ENCODE results near the gene MAP3K5. TPM values are rescaled to one million over a fixed set of nuclear protein-coding genes. Genes with fewer than 3 reads are reported as not detected.
A peak's percentile ranks its signal among the peaks of the same experiment; 100 is the strongest.

Gene MAP3K5
- total and polyA plus RNA-seq, 9 of the 15 experiments (the other 6 are each of a cell fraction or from before 2014, with no cell fraction given): 2.2 to 13.0 (median 9.9) TPM

DNA sequence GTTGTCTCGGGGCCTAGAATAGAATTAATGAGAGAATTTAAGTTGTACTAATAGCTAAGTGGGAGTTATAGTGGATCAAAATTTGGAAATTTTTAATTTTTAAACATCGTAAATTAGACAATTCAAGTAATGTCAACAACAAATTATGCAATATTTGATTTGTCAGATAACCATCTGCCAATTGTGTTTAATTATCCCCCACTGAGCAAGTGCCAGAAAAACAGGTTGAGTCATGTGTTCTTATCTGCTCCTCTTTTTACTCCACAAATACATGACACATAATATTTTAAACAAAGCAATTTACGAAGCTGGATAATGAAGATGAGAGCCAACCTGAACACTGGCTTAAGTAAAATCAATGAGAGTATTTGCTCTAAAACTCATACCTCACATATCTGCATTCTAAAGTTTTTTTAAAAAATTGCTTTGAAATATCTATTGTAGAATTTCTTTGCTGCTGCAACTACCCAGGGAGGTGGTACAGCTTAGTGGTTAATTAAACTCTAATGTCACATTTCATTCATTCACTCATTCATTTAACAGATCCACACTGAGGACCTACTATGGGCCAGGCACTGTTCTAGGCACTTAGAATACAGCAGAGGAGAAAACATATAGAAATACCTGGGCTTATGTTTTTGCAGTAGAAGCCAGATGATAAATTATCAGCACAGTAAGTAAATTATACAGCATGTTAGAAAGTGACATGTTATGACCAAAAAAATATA, 184.9 kb downstream of the MAP3K5 start:
- no peak overlapping the region for H3K27ac ChIP-seq (ENCODE audit: extremely low read depth, low read depth, low read length)
- no peak overlapping the region for H2AFZ ChIP-seq (ENCODE audit: low read depth, low read length)
- H3K9ac ChIP-seq (ENCODE audit: insufficient read depth in 1 of 2, low read depth in 2 of 2, low read length in 2 of 2): no peak overlapping the region
- ChIA-PET POLR2A (interaction anchor here (1.0 kb wide), 1 partner anchor 48 kb away, joined by 3 read pairs; no protein-coding TSS in a partner anchor), CTCF (ENCODE audit: low intra/inter-chr PET ratio) (interaction anchor here (0.6 to 1.3 kb wide), 5 partner anchors 37 to 1034 kb away, joined by 3 to 4 read pairs (median 3); partner anchors contain the start of gene MAP3K5)
- H3K9me1 ChIP-seq (ENCODE audit: control insufficient read depth, insufficient read depth, low read length): no peaks in the 10 kb centered on the region
- H3K36me3 ChIP-seq (ENCODE audit: control insufficient read depth, insufficient read depth, low read length): peaks cover 22% of the 10 kb centered on the region; the same call in 2 of the 3 replicates
- no peaks in the 10 kb centered on the region for H3K27me3 ChIP-seq (ENCODE audit: control insufficient read depth in 2 of 2, insufficient read depth in 2 of 2, low read length in 2 of 2)
- FAIRE-seq (no peak), ATAC-seq (no peak), DNase-seq (ENCODE audit: extremely low read depth in 1 of 4, low spot score in 3 of 4) (peak in 2 of 4 experiments; percentile 21 to 27)
- H3K4me2 ChIP-seq (ENCODE audit: insufficient read depth, low read length): no peak overlapping the region
- intact Hi-C loops (cut with micrococcal nuclease): no loop called here
- no peak overlapping the region for H3K4me3 ChIP-seq
- in situ Hi-C loops (cut with MboI): no loop called here
- 43% methylated on average over 3 of the region's 3 CpGs for WGBS (ENCODE audit: insufficient coverage, low coverage, missing lambda C conversion rate)
- no peaks in the 10 kb centered on the region for H3K79me2 ChIP-seq (ENCODE audit: control insufficient read depth, insufficient read depth, low read length)
- H3K9me3 ChIP-seq (replicated peaks; ENCODE audit: control insufficient read depth, insufficient read depth, low read depth, low read length): no peaks in the 10 kb centered on the region
- H4K20me1 ChIP-seq (replicated peaks; ENCODE audit: control insufficient read depth, insufficient read depth, low read length): no peaks in the 10 kb centered on the region
- no TSS peak for BruUV-seq (replicated peaks)
- H3K4me1 ChIP-seq (replicated peaks in 1 of 2; ENCODE audit: control insufficient read depth in 2 of 2, insufficient read depth in 2 of 2, low read length in 2 of 2): peaks cover 10 to 36% of the 10 kb centered on the region in 2 experiments
- TF ChIP-seq NR2F6 (CRISPR knock-in tag; IDR thresholded peaks at IDR 0.05) (no peak), MEIS2 (IDR thresholded peaks at IDR 0.05; ENCODE audit: partially characterized antibody) (peak; percentile 57), FOXA1 (IDR thresholded peaks at IDR 0.05; ENCODE audit: borderline replicate concordance) (peak; percentile 72), RCOR1 (IDR thresholded peaks at IDR 0.05; ENCODE audit: borderline replicate concordance in 1 of 2, low read depth in 2 of 2, low read length in 2 of 2) (no peak), CEBPG (CRISPR knock-in tag; IDR thresholded peaks at IDR 0.05) (no peak), CEBPG (tag; conservative IDR thresholded peaks at IDR 0.05 in 1 of 2, IDR thresholded peaks at IDR 0.05 in 1 of 2) (peak; percentile 72 to 94), ZKSCAN1 (IDR thresholded peaks at IDR 0.05; ENCODE audit: low read depth, low read length) (peak; percentile 90), JUN (IDR thresholded peaks at IDR 0.05; ENCODE audit: borderline replicate concordance, low read depth, low read length) (peak; percentile 34; the same call in 1 of the 2 replicates), JUN (CRISPR knock-in tag; IDR thresholded peaks at IDR 0.05; ENCODE audit: borderline replicate concordance) (no peak), FOXA3 (CRISPR knock-in tag; conservative IDR thresholded peaks at IDR 0.05 in 1 of 2, IDR thresholded peaks at IDR 0.05 in 1 of 2) (peak in 1 of 2 experiments; percentile 96; a peak in 2 of 4 replicates)
- TF ChIP-seq, protein P1, sequence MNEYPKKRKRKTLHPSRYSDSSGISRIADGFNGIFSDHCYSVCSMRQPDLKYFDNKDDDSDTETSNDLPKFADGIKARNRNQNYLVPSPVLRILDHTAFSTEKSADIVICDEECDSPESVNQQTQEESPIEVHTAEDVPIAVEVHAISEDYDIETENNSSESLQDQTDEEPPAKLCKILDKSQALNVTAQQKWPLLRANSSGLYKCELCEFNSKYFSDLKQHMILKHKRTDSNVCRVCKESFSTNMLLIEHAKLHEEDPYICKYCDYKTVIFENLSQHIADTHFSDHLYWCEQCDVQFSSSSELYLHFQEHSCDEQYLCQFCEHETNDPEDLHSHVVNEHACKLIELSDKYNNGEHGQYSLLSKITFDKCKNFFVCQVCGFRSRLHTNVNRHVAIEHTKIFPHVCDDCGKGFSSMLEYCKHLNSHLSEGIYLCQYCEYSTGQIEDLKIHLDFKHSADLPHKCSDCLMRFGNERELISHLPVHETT (CRISPR knock-in tag; conservative IDR thresholded peaks at IDR 0.05 in 1 of 2, IDR thresholded peaks at IDR 0.05 in 1 of 2): no peak
- TF ChIP-seq, protein P2, sequence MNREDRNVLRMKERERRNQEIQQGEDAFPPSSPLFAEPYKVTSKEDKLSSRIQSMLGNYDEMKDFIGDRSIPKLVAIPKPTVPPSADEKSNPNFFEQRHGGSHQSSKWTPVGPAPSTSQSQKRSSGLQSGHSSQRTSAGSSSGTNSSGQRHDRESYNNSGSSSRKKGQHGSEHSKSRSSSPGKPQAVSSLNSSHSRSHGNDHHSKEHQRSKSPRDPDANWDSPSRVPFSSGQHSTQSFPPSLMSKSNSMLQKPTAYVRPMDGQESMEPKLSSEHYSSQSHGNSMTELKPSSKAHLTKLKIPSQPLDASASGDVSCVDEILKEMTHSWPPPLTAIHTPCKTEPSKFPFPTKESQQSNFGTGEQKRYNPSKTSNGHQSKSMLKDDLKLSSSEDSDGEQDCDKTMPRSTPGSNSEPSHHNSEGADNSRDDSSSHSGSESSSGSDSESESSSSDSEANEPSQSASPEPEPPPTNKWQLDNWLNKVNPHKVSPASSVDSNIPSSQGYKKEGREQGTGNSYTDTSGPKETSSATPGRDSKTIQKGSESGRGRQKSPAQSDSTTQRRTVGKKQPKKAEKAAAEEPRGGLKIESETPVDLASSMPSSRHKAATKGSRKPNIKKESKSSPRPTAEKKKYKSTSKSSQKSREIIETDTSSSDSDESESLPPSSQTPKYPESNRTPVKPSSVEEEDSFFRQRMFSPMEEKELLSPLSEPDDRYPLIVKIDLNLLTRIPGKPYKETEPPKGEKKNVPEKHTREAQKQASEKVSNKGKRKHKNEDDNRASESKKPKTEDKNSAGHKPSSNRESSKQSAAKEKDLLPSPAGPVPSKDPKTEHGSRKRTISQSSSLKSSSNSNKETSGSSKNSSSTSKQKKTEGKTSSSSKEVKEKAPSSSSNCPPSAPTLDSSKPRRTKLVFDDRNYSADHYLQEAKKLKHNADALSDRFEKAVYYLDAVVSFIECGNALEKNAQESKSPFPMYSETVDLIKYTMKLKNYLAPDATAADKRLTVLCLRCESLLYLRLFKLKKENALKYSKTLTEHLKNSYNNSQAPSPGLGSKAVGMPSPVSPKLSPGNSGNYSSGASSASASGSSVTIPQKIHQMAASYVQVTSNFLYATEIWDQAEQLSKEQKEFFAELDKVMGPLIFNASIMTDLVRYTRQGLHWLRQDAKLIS (CRISPR knock-in tag; IDR thresholded peaks at IDR 0.05): 0 out of 2 replicates have a peak, but pooled peaks have one; percentile 38
- TF ChIP-seq, protein P3, sequence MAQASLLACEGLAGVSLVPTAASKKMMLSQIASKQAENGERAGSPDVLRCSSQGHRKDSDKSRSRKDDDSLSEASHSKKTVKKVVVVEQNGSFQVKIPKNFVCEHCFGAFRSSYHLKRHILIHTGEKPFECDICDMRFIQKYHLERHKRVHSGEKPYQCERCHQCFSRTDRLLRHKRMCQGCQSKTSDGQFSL (CRISPR knock-in tag; IDR thresholded peaks at IDR 0.05): no peak
- TF ChIP-seq, protein P3 (tag; IDR thresholded peaks at IDR 0.05): no peak
